GM21786 (cell line): Measurements from ENCODE around the gene CATSPER1.

ENCODE experiments used
- ATAC-seq: cut with Tn5 transposase; IDR thresholded peaks from one replicate; pipeline ENCODE4 v1.9.1; 2021; ENCODE audit not compliant: unreplicated experiment

Gene CATSPER1

DNA sequence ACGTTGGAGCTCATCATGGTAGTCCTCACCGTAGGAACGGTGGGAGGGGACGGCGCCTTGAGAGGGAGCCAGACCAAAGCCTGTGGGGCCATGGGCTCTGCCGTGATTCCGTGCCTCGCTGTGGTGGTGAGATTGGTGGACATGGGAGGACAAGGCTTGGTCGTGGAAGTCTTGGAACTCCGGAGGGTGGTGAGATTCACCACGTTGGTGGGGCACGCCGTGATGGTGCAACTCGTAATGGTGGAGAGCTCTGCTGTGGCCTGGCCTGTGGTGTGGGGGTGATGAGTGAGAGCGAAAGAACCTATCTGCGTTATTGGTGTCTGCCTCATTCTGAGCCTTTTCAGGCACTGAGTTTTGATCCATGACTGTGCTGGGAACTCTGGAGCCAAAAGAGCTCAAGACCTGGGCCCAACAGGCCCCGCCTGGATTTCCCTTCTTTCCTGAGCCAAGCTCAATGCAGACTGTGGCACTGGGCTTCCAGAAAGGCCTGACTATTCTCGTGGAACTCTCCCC, at the start of gene CATSPER1:
CATSPER1 (minus strand) TSS at position 463 of the 513 bp plus-strand sequence; CDS start at position 363, 100 bp downstream.
- no peak for ATAC-seq

DNA sequence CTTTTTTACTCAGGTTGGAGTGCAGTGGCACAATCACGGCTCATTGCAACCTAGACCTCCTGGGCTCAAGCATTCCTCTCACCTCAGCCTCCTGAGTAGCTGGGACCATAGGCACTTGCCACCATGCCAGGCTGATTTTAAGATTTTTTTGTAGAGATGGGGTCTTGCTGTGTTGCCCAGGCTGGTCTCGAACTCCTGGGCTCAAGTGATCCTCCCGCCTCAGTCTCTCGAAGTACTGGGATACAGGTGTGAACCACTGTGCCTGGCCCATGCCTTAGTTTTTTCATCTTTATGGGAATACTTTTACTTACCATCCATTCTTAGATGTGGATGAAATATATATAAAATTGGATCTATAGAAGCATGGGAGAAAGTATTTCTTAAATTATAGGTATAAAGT, 49.0 kb upstream of the CATSPER1 start:
- no peak for ATAC-seq

DNA sequence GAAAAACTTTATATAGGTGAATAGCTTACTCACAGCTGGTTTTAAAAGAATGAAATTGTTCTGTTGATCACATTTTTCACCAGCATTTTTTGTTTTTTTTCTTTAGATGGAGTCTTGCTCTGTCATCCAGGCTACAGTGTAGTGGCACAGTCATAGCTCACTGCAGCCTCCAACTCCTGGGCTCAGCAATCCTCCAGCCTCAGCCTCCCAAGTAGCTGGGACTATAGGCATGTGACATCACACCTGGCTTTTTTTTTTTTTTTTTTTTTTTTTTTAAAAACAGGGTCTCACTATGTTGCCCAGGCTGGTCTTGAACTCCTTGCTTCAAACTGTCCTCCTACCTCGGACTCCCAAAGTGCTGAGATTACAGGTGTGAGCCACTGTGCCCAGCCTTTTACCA, 47.4 kb upstream of the CATSPER1 start:
- ATAC-seq, result no peak

DNA sequence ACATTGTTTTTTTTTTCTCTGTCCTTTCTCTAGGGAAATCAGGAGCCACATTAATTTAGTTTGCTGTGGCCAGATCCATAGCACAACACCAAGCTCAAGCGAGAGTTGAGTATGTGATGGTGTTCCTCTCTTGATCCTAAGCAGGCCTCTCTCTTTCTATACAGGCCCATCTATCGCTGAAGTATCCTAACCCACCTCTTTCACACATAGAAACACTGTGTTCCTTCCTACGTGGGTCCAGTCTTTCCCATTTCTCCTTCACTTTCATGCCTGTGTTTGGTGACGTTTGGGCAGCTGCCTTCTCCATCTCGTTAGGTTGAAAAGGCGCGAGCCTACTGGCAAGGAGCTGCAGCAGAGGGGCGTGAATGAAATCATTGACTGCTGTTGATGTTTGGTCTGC, 46.2 kb upstream of the CATSPER1 start:
- no peak for ATAC-seq

DNA sequence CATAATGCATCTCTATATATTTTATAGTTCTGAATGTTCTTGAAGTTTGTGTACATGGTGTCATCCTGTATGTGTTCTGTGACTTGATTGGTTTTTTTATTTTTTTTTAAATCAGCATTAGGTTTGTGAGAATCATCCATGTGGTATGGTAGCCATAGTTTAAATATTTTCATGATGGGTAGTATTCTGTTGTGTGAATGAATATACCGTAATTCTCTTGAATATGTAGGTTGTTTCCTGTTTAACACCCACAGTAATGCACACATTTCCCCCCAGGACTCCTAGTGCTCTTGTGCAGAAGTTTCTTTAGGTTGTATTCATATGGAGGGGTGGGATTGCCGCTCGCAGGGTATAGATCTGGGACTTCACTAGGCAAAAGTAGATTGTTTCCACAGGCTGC, 45.8 kb upstream of the CATSPER1 start:
- ATAC-seq, result no peak

DNA sequence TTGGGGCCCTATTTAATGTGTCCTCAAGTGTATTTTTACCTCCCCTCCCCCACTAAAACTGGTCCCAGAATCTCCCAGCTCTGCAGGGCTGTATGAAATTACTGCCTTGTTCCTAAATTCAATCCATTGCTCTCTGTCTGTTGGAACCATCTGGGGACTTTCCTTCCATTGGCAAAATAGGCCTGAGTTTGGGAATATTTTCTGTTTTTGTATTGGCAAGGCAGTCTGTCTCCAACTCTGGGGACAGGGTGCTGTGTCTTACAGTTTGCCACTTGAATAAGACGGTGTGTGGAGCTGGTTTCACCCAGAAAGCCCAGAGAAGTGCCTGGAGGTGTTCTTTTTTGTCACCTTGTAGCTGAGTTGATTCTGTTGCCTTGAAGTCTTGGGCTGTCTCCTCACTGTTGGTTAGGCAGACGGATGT, 45.1 kb upstream of the CATSPER1 start:
- ATAC-seq, result no peak

DNA sequence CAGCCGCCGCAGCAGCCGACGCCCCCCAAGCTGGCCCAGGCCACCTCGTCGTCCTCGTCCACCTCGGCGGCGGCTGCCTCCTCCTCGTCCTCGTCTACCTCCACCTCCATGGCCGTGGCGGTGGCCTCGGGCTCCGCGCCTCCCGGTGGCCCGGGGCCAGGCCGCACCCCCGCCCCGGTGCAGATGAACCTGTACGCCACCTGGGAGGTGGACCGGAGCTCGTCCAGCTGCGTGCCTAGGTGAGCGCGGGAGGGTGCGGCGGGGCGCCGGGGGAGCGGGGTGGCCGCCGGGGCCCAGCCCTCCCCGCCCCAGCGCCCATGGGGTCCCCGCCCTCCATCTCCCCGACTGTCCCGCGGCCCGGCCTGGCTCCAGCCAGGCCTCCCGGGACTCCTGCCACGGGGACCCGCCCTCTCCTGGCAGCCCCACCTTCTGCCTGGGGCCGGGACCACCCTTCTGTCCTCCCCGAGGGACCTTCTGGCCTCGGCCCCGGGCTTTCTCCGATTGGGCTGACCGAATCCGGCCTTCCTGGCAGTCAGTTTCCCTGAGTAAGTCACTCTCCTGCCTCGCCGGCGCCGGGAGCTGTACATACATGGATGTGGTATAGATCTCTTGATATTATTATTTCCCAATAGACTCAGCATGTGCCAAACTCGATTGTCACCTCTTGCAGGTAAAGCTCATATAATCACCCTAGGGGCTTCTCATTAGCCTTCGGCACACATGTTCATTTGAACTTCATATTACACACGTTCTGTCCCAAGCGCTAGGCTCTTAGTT, 44.5 kb upstream of the CATSPER1 start:
- ATAC-seq, result peak; percentile 7

DNA sequence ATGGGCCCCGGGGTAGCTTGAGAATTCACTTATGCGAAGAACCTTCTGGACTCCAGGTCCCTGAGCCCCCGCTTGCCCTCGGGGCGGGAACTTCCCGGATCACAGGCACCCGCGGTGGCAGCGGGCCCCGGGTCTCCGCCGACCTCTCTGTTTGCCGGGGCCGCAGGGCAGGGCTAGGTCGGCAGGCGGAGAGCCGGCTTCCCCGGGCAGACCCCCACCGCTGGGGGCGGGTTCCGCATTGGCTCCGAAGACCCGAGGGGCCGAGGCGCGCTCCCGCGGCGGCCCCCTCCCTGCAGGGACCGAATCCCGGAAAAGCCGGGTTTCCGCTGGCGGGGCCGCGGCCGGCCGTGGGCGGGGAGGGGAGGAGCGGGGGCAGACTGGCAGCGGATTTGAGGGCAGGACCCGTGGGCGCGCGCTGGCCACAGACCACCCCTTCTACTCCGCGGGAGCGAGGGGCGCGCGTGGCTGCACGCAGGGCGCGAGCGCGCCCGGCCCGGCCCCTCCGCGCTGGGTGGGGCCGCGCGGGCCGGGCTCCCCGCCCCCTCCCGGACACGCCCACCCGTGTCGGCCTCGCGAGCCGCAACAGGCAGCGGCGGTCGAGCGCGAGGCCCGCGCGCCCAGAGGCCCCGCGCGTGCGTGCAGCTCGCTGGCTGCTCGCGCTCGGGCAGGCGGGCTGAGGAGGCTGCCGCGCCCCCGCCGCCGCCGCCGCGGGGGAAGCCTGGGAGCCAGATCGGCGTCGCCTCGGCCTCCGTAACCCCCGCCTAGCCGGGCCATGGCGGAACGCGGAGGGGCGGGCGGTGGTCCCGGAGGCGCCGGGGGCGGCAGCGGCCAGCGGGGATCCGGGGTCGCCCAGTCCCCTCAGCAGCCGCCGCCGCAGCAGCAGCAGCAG, 43.7 kb upstream of the CATSPER1 start, which contains the start of gene PACS1:
PACS1 (plus strand) TSS at position 558 of the 889 bp plus-strand sequence; CDS start at position 773, 215 bp downstream.
- peak; percentile 33 for ATAC-seq

DNA sequence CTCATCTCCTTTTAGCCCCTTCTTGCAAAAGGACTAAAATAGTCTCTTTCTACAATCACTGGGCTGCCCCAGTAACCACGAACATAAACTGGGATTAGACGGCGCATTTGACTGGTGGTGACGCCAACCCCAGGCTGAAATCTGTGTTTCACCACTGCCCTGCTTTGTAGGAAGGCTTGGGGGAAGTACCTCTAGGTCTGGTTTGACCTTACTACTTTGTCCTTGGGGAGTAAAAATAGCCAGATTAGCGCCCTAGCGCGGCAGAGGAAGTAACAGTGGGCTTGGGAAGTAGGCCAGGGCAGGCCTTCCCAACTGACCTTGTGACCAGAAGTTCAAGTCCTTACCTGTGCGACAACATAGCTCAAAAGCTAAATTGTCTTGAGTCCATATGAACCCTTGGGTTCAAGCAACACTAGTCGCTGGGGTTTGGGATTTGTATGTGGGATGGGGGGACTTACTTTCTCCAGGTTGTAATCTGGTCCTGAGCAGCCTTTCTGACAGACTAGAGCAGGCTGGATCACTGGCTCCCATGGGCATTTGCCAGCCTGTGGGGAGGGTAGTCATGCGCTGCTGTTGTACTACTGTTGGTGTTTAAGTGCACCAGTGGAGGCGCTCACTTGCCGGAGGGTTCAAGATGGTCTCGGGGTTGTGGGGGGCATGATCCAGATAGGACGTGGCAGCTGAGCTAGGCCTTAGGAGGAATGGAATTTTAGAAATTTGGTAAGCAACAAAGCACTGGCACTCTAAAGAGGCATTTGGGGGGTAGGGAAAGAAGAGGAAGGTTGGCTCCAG, 42.8 kb upstream of the CATSPER1 start:
- ATAC-seq, result peak; percentile 24

DNA sequence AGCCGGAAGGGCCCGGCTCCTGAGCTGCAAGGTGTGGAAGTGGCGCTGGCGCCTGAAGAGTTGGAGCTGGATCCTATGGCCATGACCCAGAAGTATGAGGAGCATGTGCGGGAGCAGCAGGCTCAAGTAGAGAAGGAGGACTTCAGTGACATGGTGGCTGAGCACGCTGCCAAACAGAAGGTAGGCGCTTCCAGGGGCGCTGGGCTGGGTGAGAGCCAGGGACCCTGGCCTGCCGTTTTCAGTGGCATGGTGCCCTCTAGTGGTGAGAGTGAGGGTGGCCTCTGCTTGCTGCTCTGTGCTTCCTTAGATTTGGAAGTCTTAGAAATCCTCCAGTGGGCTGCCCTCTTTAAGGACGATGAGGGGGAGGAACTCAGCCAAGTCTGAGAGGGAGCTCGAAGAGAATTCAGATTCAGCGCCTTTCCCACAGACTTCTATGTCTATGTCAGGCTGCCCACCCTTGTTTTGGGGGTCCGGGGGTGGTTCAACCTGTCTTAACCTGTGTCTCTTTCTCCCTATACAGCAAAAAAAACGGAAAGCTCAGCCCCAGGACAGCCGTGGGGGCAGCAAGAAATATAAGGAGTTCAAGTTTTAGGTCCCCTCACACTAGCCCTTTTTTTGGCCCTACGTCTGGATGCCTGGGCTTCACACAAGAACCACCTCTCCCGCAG, 42.0 kb upstream of the CATSPER1 start:
- no peak for ATAC-seq

DNA sequence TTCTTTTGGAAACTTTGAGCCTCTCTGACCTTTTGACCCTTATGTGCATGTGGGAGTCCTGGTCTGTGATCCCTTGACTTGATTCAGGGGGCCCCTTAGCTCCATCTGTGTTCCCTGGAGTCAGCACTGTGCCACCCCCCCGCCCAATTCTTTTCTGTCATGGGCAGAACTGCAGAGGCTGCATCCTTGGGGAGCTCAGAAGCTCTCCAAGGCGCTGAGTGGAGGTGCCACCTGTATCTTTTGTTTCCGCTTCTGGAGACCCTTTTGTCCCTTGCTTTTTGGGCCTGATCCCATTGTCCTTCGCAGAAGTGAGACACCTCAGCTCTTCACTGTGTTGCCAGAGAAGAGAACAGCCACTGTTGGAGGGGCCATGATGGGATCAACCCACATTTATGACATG, 41.4 kb upstream of the CATSPER1 start:
- no peak for ATAC-seq

DNA sequence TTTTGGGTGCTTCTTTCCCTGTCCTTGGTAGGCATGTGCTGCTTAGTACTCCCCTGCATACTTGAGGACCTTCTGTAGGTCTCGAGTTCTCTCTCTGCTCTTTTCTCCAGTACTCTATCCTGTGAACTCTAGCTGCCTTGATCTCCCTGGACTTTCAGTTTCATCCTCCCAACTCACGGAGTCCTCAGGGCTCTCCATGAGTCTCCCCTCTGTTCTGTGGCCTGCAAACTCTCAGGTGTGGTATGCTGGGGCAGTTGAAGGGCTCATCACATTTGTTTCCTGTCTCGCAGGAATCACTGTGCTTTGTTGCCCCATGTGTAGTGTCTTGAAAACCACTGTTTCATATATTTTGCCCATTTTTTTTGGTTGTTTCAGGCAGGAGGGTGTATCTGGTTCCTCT, 40.5 kb upstream of the CATSPER1 start:
- no peak for ATAC-seq

DNA sequence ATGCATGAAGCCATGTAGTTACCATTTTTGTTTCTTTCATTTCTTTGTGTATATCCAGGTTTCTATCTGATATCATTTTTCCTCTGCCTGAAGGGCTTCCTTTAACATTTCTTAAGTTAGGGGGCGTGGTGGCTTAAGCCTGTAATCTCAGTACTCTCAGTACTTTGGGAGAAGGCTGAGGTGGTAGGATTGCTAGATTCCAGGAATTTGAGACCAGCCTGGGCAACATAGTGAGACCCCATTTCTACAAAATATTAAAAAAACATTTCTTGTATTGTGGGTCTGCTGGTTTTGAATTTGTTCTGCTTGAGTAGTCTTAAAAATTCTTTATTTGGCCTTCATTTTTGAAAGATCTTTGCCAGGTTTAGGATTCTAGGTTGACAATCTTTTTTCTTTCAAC, 38.3 kb upstream of the CATSPER1 start:
- ATAC-seq, result no peak

DNA sequence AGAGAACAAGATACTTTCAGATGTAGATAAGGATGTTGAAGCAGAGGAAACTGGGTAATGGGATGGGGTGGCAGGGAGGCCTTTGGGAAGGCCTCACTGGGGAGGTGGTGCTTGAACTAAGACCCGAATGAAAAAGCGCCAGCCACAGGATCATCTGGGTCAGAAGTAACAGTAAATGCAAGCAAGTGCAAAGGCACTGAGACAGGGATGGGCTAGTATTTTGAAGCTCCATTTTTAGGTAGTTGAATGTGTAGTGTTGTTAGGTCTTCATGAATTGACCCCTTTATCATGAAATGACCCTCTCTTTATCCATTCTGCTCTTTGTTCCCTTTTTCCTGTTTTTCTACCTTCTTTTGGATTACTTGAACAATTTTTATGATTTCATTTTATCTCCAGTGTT, 37.6 kb upstream of the CATSPER1 start:
- no peak for ATAC-seq

DNA sequence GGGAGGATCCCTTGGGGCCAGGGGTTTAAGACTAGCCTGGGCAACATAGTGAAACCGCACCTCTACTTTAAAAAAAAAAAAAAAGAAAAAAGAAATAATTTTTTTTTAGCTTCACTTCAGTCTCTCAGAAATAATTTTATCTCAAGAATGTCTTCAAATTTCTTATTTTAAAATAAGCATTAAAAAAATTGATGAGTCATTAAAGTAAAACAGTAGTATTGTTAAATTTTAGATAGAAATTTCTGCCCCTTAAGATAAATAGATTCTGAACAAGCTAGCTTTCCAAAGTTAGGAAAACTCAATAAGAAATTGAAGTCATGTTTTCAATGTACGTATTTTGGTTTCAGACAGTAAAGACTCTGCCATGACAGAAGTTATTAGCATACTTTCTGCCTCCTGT, 36.1 kb upstream of the CATSPER1 start:
- no peak for ATAC-seq

DNA sequence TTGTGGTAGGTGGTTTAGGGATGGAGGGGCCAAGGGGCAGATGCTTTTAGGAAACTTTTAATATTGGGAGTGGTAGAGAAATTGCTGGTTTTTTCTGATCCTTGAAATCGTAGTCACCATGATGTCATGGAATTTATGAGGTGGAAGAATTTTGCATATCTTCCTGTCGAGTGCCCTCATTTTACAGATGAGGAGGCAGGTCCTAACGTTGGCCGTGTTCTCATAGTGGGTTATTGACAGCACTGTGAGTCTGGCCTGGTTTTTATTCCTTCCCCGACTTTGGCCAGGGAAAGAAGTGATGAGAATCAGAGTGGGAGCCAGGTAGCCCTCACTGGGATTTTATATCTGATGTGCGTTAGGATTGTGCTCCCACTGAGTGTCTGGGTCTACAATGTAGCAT, 35.0 kb upstream of the CATSPER1 start:
- ATAC-seq, result no peak

DNA sequence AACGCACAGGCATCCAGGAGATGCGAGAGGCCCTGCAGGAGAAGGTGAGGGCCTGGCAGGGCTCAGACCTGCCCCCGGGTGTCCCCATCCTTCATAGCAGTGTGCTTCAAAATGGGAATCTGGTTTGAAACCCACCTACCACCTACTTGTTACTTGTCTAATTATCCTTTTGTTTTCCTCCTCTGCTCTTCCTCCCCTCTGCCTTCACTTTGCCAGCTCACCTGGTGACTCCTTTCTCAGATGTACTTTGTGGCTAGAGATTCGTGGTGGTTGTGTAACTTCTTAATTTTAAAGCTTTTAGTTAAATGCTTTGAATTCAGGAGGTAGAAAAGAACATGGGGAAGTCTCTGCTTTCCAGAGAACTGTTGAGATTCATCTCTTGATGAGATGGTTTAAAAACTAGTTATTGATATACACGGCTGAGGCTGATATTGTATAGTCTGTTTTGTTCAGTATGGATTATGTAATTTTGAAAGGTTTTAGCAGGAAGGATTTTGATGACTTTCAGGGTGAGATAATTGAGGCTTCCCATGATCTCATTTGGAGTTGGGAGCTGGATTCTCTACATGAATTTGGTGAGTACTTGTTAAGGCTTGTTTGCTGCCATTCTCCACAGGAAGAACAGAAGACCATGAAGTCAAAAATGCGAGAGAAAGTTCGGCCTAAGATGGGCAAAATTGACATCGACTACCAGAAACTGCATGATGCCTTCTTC, 33.8 kb upstream of the CATSPER1 start:
- no peak for ATAC-seq

DNA sequence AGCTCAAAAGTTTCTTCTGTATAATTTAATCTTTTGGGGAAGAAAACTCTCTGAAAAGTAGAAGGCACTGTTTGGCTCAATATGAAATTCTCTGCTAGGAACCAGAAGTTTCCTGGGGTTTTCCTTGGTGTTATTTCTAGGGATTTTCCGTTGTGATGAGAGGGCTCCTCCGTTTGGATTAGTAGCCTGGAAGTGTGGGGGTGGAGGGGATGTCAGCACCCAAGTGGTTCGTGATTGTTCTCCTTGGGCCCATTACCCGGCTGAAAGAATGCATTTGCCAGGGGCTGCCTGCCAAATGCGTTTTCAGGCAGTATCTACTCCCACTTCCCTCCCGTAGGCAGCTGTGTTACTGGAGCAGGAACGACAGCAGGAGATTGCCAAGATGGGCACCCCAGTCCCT, 30.2 kb upstream of the CATSPER1 start:
- ATAC-seq, result no peak

DNA sequence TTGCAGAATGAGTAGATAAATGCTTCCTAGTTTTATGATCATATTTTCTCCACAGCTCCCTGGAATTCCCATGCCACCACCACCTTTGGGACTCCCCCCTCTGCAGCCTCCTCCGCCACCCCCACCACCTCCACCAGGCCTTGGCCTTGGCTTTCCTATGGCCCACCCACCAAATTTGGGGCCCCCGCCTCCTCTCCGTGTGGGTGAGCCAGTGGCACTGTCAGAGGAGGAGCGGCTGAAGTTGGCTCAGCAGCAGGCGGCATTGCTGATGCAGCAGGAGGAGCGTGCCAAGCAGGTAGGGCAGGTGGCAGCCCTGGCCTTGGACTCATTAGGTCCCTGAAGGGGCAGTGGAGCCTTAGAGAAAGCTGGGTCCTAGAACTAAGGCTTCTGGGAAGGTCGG, 28.7 kb upstream of the CATSPER1 start:
- ATAC-seq, result no peak

DNA sequence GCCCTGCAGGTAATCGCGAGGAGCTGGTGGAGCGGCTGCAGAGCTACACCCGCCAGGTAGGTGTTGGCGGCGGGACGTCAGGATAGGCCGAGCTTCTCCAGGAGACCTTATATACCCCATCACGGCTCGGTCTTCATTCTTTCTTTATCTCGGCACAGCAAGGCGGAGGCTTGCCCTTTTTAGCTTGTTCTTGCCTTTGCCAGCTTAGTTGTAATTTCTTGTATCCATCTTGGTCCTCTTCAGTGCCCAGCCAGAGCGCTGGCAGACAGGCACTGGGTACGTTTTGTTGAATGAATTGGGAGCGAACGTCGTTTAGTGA, 26.3 kb upstream of the CATSPER1 start:
- ATAC-seq, result no peak
